Gastrocnemius medialis (tissue), 4 donors: ENCODE results near the gene ETFB. TPM values are rescaled to one million over a fixed set of nuclear protein-coding genes. Genes with fewer than 3 reads are reported as not detected.
"Not testable (repeated sequence)": the region's sequence is repeated elsewhere in the genome, so short reads cannot be mapped to it uniquely, and the experiment has no call there.

ENCODE experiments used
- ATAC-seq, 2 donors: fragments of 150-250 bp; one replicate each; pipeline ENCODE4 v1.9.1; 2016
- DNase-seq, 2 donors: peaks; one replicate each; pipeline ENCODE4 v3.0.0-alpha.2; 2019
- H3K27ac ChIP-seq, 4 donors: fragments of 200-600 bp; sonication (generic); 1 replicate in 1 of 4; 2 replicates in 3 of 4; pipeline ENCODE4 v1.5.1; 2016 to 2018; ENCODE audit warnings: mild to moderate bottlenecking in 2 of 4, moderate library complexity in 1 of 4
- H3K27me3 ChIP-seq, 3 donors: fragments of 200-600 bp; sonication (generic) in 2 of 3; 1 replicate in 1 of 3; 2 replicates in 2 of 3; pipeline versions ENCODE4 v1.5.1 to v1.6.0; 2016 to 2019; ENCODE audit warnings: mild to moderate bottlenecking in 1 of 3, moderate library complexity in 1 of 3
- H3K36me3 ChIP-seq, 2 donors: fragments of 200-600 bp; sonication (generic) in 1 of 2; one replicate each; pipeline ENCODE4 v1.5.1; 2017 to 2018
- H3K4me1 ChIP-seq, 2 donors: fragments of 200-600 bp; sonication (generic) in 1 of 2; one replicate each; pipeline ENCODE4 v1.5.1; 2016 to 2017; ENCODE audit warnings: mild to moderate bottlenecking in 2 of 2
- H3K4me3 ChIP-seq, 4 donors: fragments of 200-600 bp; sonication (generic) in 3 of 4; 1 replicate in 1 of 4; 2 replicates in 3 of 4; pipeline ENCODE4 v1.5.1; 2016 to 2019; ENCODE audit warnings: mild to moderate bottlenecking in 2 of 4
- H3K9me3 ChIP-seq, 3 donors: fragments of 200-600 bp; sonication (generic) in 2 of 3; 1 replicate in 1 of 3; 2 replicates in 2 of 3; pipeline ENCODE4 v1.5.1; 2016 to 2019
- CTCF ChIP-seq, 5 experiments: fragments of 450-650 bp in 3 of 5; fragments of 200-600 bp in 2 of 5; sonication (generic) in 2 of 5; IDR thresholded peaks in 4 of 5; conservative IDR thresholded peaks in 1 of 5; 1 replicate in 4 of 5; 2 replicates in 1 of 5; pipeline ENCODE4 v1.5.1; 2016 to 2019; ENCODE audit warnings: antibody characterized with exemption in 5 of 5, mild to moderate bottlenecking in 3 of 5, moderate library complexity in 3 of 5
- POLR2A ChIP-seq, 2 donors: fragments of 450-650 bp; IDR thresholded peaks; one replicate each; pipeline ENCODE4 v1.6.1; 2017; ENCODE audit warnings: antibody characterized with exemption in 2 of 2, mild to moderate bottlenecking in 2 of 2, moderate library complexity in 2 of 2
- in situ Hi-C, 4 donors: fragments of 200-750 bp; cut with MboI; loops; one replicate each; pipeline versions ENCODE4 v1.15.0 to v1.8.0; 2017; ENCODE audit warnings: low sequenced_read_pairs in 4 of 4
- intact Hi-C: fragments of 100-400 bp; cut with DNase I; formaldehyde crosslinking; loops from one replicate; pipeline ENCODE4 v1.15.1; 2023; ENCODE audit warnings: low total_unique reads
- total RNA-seq, 4 donors: library from RNA; depleted of rRNA; stranded (reverse); fragments of >200 nt; gene quantifications; one replicate each; pipeline versions ENCODE4 v1.1.0 to v1.2.3, GENCODE V29; 2016

ETFB gene
- total RNA-seq, 4 donors from 2014 or later: 118 to 164 (median 141) TPM

- H3K4me3 ChIP-seq: no peak overlapping the region
- in situ Hi-C loops (no loop called here), intact Hi-C loops (no loop called here)
- no peak for ATAC-seq
- no peak for TF ChIP-seq CTCF (IDR thresholded peaks at IDR 0.05 in 4 of 5, conservative IDR thresholded peaks at IDR 0.05 in 1 of 5)
- no peak for TF ChIP-seq POLR2A (IDR thresholded peaks at IDR 0.05)
- no peaks in the 10 kb centered on the region for H3K4me1 ChIP-seq
- H3K27ac ChIP-seq: no peak overlapping the region
- no peaks in the 10 kb centered on the region for H3K27me3 ChIP-seq
- no peaks in the 10 kb centered on the region for H3K9me3 ChIP-seq
- no peak for DNase-seq
- no peaks in the 10 kb centered on the region for H3K36me3 ChIP-seq
Measured at GRCh38 chr19:51402117-51402516, 35.9 kb upstream of the ETFB start.

- in situ Hi-C loops: loop anchor here in 1 of 4 donors (5.0 kb wide), 1 partner anchor 63 kb away; no protein-coding TSS in a partner anchor
- DNase-seq, H3K27ac ChIP-seq, H3K36me3 ChIP-seq, H3K4me3 ChIP-seq, ATAC-seq, intact Hi-C loops, H3K27me3 ChIP-seq, H3K9me3 ChIP-seq, H3K4me1 ChIP-seq: not testable (repeated sequence)
Measured at GRCh38 chr19:51399936-51400335, 33.7 kb upstream of the ETFB start.

- DNase-seq (no peak), ATAC-seq (no peak)
- H3K4me1 ChIP-seq: peaks cover 4 to 6% of the 10 kb centered on the region in 2 donors
- no peaks in the 10 kb centered on the region for H3K27me3 ChIP-seq
- in situ Hi-C loops (loop anchor here in 1 of 4 donors (5.0 kb wide), 1 partner anchor 62 kb away; no protein-coding TSS in a partner anchor), intact Hi-C loops (no loop called here)
- no peak overlapping the region for H3K27ac ChIP-seq
- no peaks in the 10 kb centered on the region for H3K36me3 ChIP-seq
- TF ChIP-seq POLR2A (IDR thresholded peaks at IDR 0.05) (no peak), CTCF (IDR thresholded peaks at IDR 0.05 in 4 of 5, conservative IDR thresholded peaks at IDR 0.05 in 1 of 5) (no peak)
- no peaks in the 10 kb centered on the region for H3K9me3 ChIP-seq
- no peak overlapping the region for H3K4me3 ChIP-seq
Measured at GRCh38 chr19:51399231-51399630, 33.0 kb upstream of the ETFB start.

GRCh38 chr19:51398096-51398704 is 32.0 kb upstream of the ETFB start:
- intact Hi-C loops (no loop called here), in situ Hi-C loops (loop anchor here in 1 of 4 donors (5.0 kb wide), 1 partner anchor 61 kb away; no protein-coding TSS in a partner anchor)
- no peak for DNase-seq
- peak in 1 of 5 experiments; percentile 32 for TF ChIP-seq CTCF (IDR thresholded peaks at IDR 0.05 in 4 of 5, conservative IDR thresholded peaks at IDR 0.05 in 1 of 5)
- TF ChIP-seq POLR2A (IDR thresholded peaks at IDR 0.05): no peak
- Histone ChIP-seq H3K27ac (no peak overlapping the region), H3K4me1 (peaks cover 7 to 9% of the 10 kb centered on the region in 2 donors), H3K9me3 (no peaks in the 10 kb centered on the region), H3K4me3 (no peak overlapping the region), H3K36me3 (no peaks in the 10 kb centered on the region), H3K27me3 (no peaks in the 10 kb centered on the region)
- ATAC-seq: no peak

GRCh38 chr19:51397453-51397852 is 31.3 kb upstream of the ETFB start:
- in situ Hi-C loops: loop anchor here in 1 of 4 donors (5.0 kb wide), 1 partner anchor 60 kb away; no protein-coding TSS in a partner anchor
- ATAC-seq, DNase-seq, H3K36me3 ChIP-seq, intact Hi-C loops, H3K9me3 ChIP-seq, H3K4me1 ChIP-seq, H3K27ac ChIP-seq, H3K4me3 ChIP-seq, H3K27me3 ChIP-seq: not testable (repeated sequence)
